Mesendoderm (in vitro differentiated cells): ENCODE results near the gene FAM240A.

Source experiments
- DNase-seq: peaks from one replicate; pipeline ENCODE4 v3.0.0; 2013
- H2AK5ac ChIP-seq: 2 replicates; pipeline ENCODE4 v1.6.1; 2013; ENCODE audit warnings: low read length, inconsistent platforms
- H2BK120ac ChIP-seq: 2 replicates; pipeline ENCODE4 v1.6.1; 2013; ENCODE audit warnings: low read depth, mild to moderate bottlenecking, low read length, moderate library complexity, mixed read lengths
- H2BK15ac ChIP-seq: replicated peaks from 2 replicates; pipeline ENCODE4 v1.6.1; 2013; ENCODE audit warnings: low read depth, mild to moderate bottlenecking, moderate library complexity
- H2BK5ac ChIP-seq: 2 replicates; pipeline ENCODE4 v1.6.1; 2013; ENCODE audit warnings: low read length, inconsistent platforms
- H3K18ac ChIP-seq: 2 replicates; pipeline ENCODE4 v1.6.1; 2013; ENCODE audit warnings: mild to moderate bottlenecking, low read length, mixed read lengths
- H3K23ac ChIP-seq: one replicate; pipeline ENCODE4 v1.6.1; 2013; ENCODE audit warnings: low read length
- H3K27ac ChIP-seq: 2 replicates; pipeline ENCODE4 v1.5.1; 2013; ENCODE audit warnings: low read depth, mild to moderate bottlenecking, inconsistent platforms, low read length, moderate library complexity
- H3K27me3 ChIP-seq: 2 replicates; pipeline ENCODE4 v1.6.1; 2013; ENCODE audit warnings: low read length, control low read depth, mild to moderate bottlenecking, inconsistent platforms; ENCODE audit not compliant: insufficient read depth, poor library complexity
- H3K36me3 ChIP-seq: 2 replicates; pipeline ENCODE4 v1.6.1; 2013; ENCODE audit warnings: low read length, inconsistent platforms; ENCODE audit not compliant: control insufficient read depth, insufficient read depth
- H3K4ac ChIP-seq: one replicate; pipeline ENCODE4 v1.6.1; 2013; ENCODE audit warnings: low read depth, mild to moderate bottlenecking, low read length, moderate library complexity
- H3K4me1 ChIP-seq: 2 replicates; pipeline ENCODE4 v1.6.1; 2013; ENCODE audit warnings: low read depth, low read length, inconsistent platforms; ENCODE audit not compliant: control insufficient read depth
- H3K4me2 ChIP-seq: 2 replicates; pipeline ENCODE4 v1.6.1; 2013; ENCODE audit warnings: low read length
- H3K4me3 ChIP-seq: 2 replicates; pipeline ENCODE4 v1.5.1; 2013; ENCODE audit warnings: mild to moderate bottlenecking, low read length
- H3K56ac ChIP-seq: one replicate; pipeline ENCODE4 v1.6.1; 2013; ENCODE audit warnings: low read length
- H3K79me1 ChIP-seq: 2 replicates; pipeline ENCODE4 v1.6.1; 2013; ENCODE audit warnings: low read length, inconsistent platforms
- H3K79me2 ChIP-seq: 2 replicates; pipeline ENCODE4 v1.6.1; 2013; ENCODE audit warnings: mild to moderate bottlenecking, low read length; ENCODE audit not compliant: control insufficient read depth, insufficient read depth
- H3K9ac ChIP-seq: 2 replicates; pipeline ENCODE4 v1.6.1; 2013; ENCODE audit warnings: low read length, inconsistent platforms
- H4K5ac ChIP-seq: one replicate; pipeline ENCODE4 v1.6.1; 2013; ENCODE audit warnings: low read length
- H4K8ac ChIP-seq: one replicate; pipeline ENCODE4 v1.6.1; 2013; ENCODE audit warnings: low read depth, mild to moderate bottlenecking, control low read depth, low read length, moderate library complexity
- WGBS: extraction: QIAGEN DNeasy Blood & Tissue Kit; methylation state at CpG from one replicate; pipeline ENCODE4 v1.1.7; 2013; ENCODE audit warnings: low lambda C conversion rate, missing lambda C conversion rate; ENCODE audit not compliant: insufficient coverage; ENCODE audit errors: extremely low coverage; 5-methylcytosine and 5-hydroxymethylcytosine counted together

Gene FAM240A

DNA sequence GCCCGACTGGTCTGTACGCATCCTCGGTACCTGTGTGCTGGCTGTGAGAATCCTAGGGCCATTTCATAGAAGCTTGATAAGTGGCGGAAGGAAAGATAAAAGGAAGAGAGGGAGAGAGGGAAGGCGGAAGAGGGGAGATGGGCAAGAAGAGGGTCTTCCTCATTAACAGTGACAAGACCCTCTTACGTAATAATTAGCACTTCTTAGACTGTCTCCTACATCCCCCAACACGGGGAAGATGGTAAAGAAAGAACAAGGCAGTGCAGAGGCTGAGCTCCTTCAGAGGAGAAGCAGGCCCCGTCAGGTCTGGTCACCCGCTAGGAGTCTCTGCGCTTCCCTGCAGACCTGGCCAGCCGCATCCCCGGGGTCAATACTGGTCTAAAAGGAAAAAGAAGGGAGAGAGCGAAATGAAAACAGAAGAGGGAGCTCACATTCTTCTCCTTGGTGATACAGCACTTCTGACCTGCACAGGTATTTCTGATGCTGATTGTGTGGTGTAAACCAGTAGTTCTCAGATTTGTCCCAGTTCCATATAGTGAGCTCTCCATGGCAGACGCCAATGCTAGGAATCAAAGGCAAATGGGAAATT, 19.0 kb upstream of the FAM240A start:
- H3K36me3 ChIP-seq: no peaks in the 10 kb centered on the region
- no peak for DNase-seq
- H3K4ac ChIP-seq: no peak overlapping the region

DNA sequence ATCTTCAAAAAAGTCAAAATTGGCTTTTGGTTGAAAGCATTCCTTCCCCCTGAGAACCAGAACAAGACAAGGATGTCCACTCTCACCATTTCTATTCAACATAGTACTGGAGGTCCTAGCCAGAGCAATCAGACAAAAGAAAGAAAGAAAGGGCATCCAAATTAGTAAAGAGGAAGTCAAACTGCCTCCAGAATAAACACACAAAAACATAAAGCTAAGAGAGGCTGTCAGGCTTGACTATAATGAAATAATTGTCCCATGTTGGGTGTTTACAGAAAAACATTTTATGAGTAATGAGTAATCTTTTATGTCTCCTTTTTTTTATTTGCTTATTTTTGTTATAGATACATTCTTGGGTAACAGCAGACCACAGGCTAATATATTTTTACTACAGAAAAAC, 18.3 kb upstream of the FAM240A start:
- H3K79me1 ChIP-seq: no peaks in the 10 kb centered on the region

More for the DNA sequence above, 19.0 kb upstream of the FAM240A start:
- Histone ChIP-seq H3K56ac (no peak overlapping the region), H3K18ac (no peak overlapping the region), H3K4me2 (no peak overlapping the region), H3K79me2 (no peaks in the 10 kb centered on the region), H3K23ac (no peak overlapping the region), H3K4me3 (no peak overlapping the region), H4K8ac (no peak overlapping the region), H3K27ac (no peak overlapping the region), H4K5ac (no peak overlapping the region), H3K27me3 (no peaks in the 10 kb centered on the region), H3K4me1 (no peaks in the 10 kb centered on the region), H3K79me1 (no peaks in the 10 kb centered on the region), H2BK120ac (no peak overlapping the region), H2BK5ac (no peak overlapping the region), H2BK15ac (no peak overlapping the region), H2AK5ac (no peak overlapping the region), H3K9ac (no peak overlapping the region)
- no CpG with 5 or more reads among the region's 14 CpGs for WGBS

DNA sequence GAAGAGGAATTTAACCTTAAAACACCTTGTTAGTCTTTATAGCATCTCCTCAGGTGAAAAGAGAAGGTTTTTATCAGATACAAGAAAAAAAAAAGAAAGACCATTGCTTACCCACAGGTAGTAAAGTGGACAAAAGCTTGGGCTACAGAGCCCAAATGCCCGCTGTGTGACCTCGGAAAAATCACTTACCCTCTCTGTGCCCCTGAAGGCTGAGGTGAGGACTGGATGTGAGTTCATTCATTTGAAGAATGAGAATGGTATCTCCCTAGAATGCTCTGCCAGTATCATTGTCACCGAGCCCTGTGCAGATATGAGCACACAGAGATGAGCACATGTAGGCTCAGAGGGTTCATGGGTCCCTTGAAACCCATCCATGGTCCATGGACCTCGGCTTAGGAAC, 17.6 kb upstream of the FAM240A start:
- no peaks in the 10 kb centered on the region for H3K36me3 ChIP-seq

More for the DNA sequence above, 18.3 kb upstream of the FAM240A start:
- DNase-seq: no peak
- H4K8ac ChIP-seq: no peak overlapping the region
- no peak overlapping the region for H3K9ac ChIP-seq
- H2BK5ac ChIP-seq: no peak overlapping the region
- no peak overlapping the region for H2AK5ac ChIP-seq
- H4K5ac ChIP-seq: no peak overlapping the region
- no peaks in the 10 kb centered on the region for H3K36me3 ChIP-seq
- no peak overlapping the region for H3K56ac ChIP-seq
- H3K18ac ChIP-seq: no peak overlapping the region
- H2BK15ac ChIP-seq: no peak overlapping the region
- H3K23ac ChIP-seq: no peak overlapping the region
- H3K27me3 ChIP-seq: no peaks in the 10 kb centered on the region
- no peak overlapping the region for H3K4me3 ChIP-seq
- no peak overlapping the region for H3K27ac ChIP-seq
- H3K4ac ChIP-seq: no peak overlapping the region
- H3K4me2 ChIP-seq: no peak overlapping the region
- no peaks in the 10 kb centered on the region for H3K4me1 ChIP-seq
- H2BK120ac ChIP-seq: no peak overlapping the region
- no peaks in the 10 kb centered on the region for H3K79me2 ChIP-seq

DNA sequence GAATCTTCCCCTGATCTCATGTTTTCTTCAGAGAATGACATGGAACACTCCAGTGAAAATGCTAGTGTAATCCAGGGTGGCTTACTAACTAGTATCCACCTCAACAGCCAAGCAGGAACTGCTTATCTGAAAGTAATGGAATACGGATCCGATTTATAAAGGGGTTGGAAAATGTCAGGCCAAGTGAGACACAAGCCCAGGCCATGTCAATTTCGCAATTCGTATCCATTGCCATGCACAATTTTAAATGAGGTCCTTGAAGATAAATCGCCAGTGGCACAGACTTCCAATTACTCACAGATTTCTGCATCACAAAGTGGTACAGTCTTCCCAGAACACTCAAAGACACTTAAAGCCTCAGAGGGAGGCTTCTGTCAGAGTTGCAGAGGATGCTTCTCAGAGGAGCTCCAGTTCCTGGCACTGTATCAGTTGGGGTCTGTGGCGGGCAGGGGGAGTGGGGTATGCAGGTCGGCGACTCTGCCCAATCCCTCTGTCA, 16.5 kb upstream of the FAM240A start:
- H3K27ac ChIP-seq: no peak overlapping the region
- no peaks in the 10 kb centered on the region for H3K79me2 ChIP-seq
- H2BK5ac ChIP-seq: no peak overlapping the region
- H3K4ac ChIP-seq: no peak overlapping the region
- no peak overlapping the region for H4K5ac ChIP-seq
- no peaks in the 10 kb centered on the region for H3K4me1 ChIP-seq
- no peak overlapping the region for H3K23ac ChIP-seq
- no peak overlapping the region for H2BK15ac ChIP-seq
- H3K4me2 ChIP-seq: no peak overlapping the region
- no peaks in the 10 kb centered on the region for H3K79me1 ChIP-seq
- H3K9ac ChIP-seq: no peak overlapping the region
- no peak for DNase-seq
- H2AK5ac ChIP-seq: no peak overlapping the region
- H3K36me3 ChIP-seq: no peaks in the 10 kb centered on the region
- no peak overlapping the region for H4K8ac ChIP-seq
- no peak overlapping the region for H3K4me3 ChIP-seq
- H3K18ac ChIP-seq: no peak overlapping the region
- no peaks in the 10 kb centered on the region for H3K27me3 ChIP-seq
- H2BK120ac ChIP-seq: no peak overlapping the region
- WGBS: no CpG with 5 or more reads among the region's 8 CpGs
- no peak overlapping the region for H3K56ac ChIP-seq

More for the DNA sequence above, 17.6 kb upstream of the FAM240A start:
- Histone ChIP-seq H3K27ac (no peak overlapping the region), H3K4me1 (no peaks in the 10 kb centered on the region), H3K56ac (no peak overlapping the region), H2BK5ac (no peak overlapping the region), H3K4me3 (no peak overlapping the region), H3K27me3 (no peaks in the 10 kb centered on the region), H3K79me2 (no peaks in the 10 kb centered on the region), H2BK120ac (no peak overlapping the region), H2BK15ac (no peak overlapping the region), H3K23ac (no peak overlapping the region), H3K4me2 (no peak overlapping the region), H3K4ac (no peak overlapping the region), H4K8ac (no peak overlapping the region), H3K79me1 (no peaks in the 10 kb centered on the region), H3K18ac (no peak overlapping the region), H3K9ac (no peak overlapping the region), H2AK5ac (no peak overlapping the region), H4K5ac (no peak overlapping the region)
- WGBS: no CpG with 5 or more reads among the region's 4 CpGs
- DNase-seq: no peak

DNA sequence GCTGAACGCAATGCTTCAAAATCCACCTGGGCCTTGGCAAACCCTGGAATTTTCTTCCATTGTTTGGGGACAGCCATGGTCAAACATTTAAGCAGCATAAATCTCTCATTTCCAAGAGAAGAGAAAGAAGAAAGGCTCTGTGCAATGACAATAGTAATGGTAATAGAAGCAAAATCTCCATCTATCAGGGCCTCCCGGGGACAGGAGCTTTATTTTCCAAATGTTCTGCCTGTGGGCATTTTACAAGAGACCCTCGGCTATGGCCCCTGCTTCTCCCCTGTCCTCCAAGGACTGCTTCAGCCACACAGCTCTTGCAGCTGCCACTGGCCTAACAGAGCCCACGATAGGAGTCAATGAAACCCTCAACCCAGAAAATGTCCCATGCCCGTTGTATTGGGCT, 12.7 kb upstream of the FAM240A start:
- DNase-seq: no peak
- Histone ChIP-seq H3K79me1 (no peaks in the 10 kb centered on the region), H3K9ac (no peak overlapping the region), H3K4me2 (no peak overlapping the region), H3K79me2 (no peaks in the 10 kb centered on the region), H3K27ac (no peak overlapping the region), H3K23ac (no peak overlapping the region), H3K4ac (peak overlapping the region; percentile 41), H3K36me3 (no peaks in the 10 kb centered on the region), H2AK5ac (no peak overlapping the region), H4K5ac (no peak overlapping the region), H2BK5ac (no peak overlapping the region), H3K27me3 (no peaks in the 10 kb centered on the region), H2BK15ac (no peak overlapping the region), H3K18ac (no peak overlapping the region), H3K4me1 (peaks cover 7% of the 10 kb centered on the region), H3K56ac (no peak overlapping the region), H4K8ac (no peak overlapping the region), H3K4me3 (no peak overlapping the region), H2BK120ac (no peak overlapping the region)
- no CpG with 5 or more reads among the region's 5 CpGs for WGBS

DNA sequence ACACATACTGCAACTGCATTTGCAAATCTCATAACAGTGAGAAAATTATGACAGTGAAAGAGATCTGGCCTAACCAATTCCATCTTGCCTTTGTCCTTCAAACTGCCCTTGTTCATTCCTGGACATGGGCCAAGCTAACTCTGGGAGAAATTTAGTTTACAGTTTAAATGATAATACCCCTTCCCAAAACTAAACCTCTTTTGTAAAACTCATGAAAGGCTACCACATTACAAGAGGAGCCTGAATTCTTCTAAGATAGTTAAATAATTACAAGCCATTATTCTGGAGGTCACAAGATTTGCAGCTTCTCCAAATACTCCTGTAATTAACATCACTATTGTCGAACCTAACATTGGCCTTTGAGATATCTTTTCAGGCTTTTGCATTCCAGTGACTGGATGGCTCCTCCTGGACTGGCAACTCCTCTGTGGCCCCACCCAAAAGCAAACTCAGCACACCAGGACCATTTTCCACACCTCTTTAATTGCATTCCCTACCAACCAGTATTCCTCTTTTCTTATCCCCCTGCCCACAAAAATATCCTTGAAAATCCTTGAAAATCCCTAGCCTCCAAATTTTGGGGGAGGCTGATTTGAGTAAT, 8.8 kb upstream of the FAM240A start:
- H2BK15ac ChIP-seq: no peak overlapping the region
- H4K5ac ChIP-seq: no peak overlapping the region
- no peaks in the 10 kb centered on the region for H3K79me2 ChIP-seq
- WGBS: no CpG with 5 or more reads among the region's 1 CpG
- no peaks in the 10 kb centered on the region for H3K27me3 ChIP-seq
- H3K4ac ChIP-seq: no peak overlapping the region
- no peak overlapping the region for H2BK120ac ChIP-seq
- H3K9ac ChIP-seq: no peak overlapping the region
- H3K4me1 ChIP-seq: peaks cover 9% of the 10 kb centered on the region
- H3K36me3 ChIP-seq: no peaks in the 10 kb centered on the region
- no peak for DNase-seq
- no peak overlapping the region for H2AK5ac ChIP-seq
- H3K18ac ChIP-seq: no peak overlapping the region
- no peak overlapping the region for H3K27ac ChIP-seq
- no peaks in the 10 kb centered on the region for H3K79me1 ChIP-seq
- H4K8ac ChIP-seq: no peak overlapping the region
- H3K4me3 ChIP-seq: no peak overlapping the region
- H3K4me2 ChIP-seq: no peak overlapping the region
- H2BK5ac ChIP-seq: no peak overlapping the region
- no peak overlapping the region for H3K56ac ChIP-seq
- no peak overlapping the region for H3K23ac ChIP-seq
